Measurements from ENCODE around the gene SUFU.
"Not testable (repeated sequence)": the region's sequence is repeated elsewhere in the genome, so short reads cannot be mapped to it uniquely, and the experiment has no call there.

SUFU gene

GRCh38 chr10:102503264-102504178, at the start of gene SUFU:
Gene SUFU (plus strand): TSS chr10:102503972. CDS start chr10:102504153, 181 bp downstream.
- peak; percentile 97 to 99 (median 97) for DNase-seq (ENCODE audit: low read depth in 3 of 3)

DNA sequence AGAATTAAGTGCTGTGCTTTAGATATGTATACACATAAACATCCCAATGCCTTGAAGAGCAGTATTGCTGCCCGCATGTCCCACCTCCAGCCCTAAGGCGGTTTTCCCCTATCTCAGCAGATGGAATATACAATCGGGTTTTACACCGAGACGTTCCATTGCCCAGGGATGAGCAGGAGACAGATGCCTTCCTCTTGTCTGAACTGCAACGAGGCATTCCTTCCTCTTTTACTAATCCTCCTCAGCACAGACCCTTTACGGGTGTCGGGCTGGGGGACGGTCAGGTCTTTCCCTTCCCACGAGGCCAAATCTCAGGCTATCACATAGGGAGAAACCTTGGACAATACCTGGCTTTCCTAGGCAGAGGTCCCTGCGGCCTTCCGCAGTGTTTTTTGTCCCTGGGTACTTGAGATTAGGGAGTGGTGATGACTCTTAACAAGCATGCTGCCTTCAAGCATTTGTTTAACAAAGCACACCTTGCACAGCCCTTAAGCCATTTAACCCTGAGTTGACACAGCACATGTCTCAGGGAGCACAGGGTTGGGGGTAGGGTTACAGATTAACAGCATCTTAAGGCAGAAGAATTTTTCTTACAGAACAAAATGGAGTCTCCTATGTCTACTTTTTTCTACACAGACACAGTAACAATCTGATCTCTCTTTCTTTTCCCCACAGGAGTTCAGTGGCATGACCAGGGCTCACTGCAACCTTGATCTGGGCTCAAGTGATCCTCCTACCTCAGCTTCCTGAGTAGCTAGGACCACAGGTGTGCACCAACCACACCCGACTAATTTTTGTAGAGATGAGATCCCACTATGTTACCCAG, 48.9 kb upstream of the SUFU start:
- DNase-seq (ENCODE audit: low read depth in 3 of 3), result not testable (repeated sequence)

- no peak for DNase-seq (ENCODE audit: low read depth in 3 of 3)
These were observed 47.8 kb upstream of the SUFU start for GRCh38 chr10:102455893-102456471.

GRCh38 chr10:102457591-102458150, 46.1 kb upstream of the SUFU start:
- DNase-seq (ENCODE audit: low read depth in 3 of 3), result no peak

- no peak for DNase-seq (ENCODE audit: low read depth in 3 of 3)
These were observed 45.1 kb upstream of the SUFU start for GRCh38 chr10:102458656-102459055.

DNA sequence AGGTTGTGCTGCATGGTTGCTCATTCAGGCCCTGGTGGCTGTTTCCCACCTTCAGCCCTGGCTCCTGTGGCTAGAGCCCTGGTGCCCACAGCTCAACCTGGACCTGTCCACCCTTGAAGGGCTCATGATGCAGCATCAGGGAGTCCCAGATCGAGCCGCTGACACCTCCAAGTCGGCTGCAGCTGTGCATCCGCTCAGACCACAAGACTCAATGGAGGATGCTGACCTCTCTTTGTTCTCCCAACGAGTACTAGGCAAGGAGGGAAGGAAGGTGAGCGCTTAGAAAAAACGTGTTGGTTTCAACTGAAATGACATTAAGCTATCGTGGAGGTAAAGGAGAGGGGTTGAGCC, 43.0 kb upstream of the SUFU start:
- no peak for DNase-seq (ENCODE audit: low read depth in 3 of 3)

DNA sequence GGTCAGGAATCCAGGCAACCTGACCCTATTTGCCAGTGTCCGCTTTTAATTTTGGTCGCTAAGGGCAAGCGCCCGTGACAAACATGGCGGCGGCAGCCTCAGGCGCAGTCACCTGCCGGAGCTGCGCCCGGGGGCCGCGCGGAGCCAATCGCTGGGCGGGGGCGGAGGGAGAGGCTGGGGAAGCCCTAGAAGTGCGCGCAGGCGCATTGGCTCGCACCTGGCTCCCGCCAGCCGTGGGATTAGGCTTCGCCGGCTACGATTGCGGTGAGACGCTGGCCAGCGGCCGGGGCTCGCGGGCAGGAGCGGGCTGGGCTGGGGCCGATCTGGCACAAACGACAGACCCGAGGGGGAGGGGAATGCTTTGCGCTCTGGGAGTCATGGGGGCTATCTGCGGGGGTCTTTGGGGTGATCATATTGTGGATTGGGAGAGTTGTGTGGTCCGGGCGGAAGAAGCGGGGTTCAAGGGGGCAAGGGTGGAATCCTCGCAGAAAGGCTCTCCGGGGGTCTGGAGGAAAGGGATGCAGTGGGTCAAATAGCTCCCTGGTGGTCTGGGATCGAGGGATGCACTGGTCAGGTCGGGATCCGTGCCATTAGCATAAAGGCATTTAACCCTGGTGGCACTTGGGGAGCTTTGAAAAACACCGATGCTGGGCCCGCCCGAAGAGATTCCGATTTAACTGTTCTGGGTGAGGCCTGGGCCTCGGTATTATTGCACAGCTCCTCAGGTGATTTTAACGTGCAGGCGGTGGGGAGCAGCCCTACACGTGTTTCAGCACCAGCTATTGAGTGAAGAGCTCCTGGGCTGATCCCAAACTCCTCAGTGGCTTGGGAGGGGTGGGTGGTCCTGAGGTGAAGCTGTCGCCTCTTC, 42.4 kb upstream of the SUFU start:
- peak; percentile 84 to 94 (median 89) for DNase-seq (ENCODE audit: low read depth in 3 of 3)

DNA sequence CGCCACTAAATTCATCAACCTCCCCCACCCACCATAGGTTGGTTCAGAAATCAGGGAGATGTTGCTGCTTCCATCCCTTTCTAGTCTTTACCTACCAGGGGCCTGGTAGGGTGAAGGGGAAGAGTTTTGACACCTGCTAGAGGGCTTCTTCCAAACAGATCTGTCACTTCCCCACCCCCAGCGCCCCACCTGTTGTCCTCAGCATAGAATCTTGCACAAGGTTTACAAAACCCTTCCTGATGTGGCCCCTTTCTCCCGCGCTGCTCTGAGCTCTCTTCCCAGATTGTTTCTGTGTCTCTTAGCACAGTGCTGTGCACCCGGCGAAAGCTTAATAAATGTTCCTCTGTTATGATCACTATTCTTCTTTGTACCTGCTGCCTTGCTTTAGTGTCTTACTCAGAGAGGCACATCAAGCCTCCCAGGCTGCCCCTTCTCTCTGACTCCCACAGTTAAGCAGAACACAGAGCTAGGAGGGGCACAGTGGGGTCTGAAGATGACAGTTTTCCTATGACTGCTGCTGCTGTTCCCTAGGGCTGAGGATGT, 41.2 kb upstream of the SUFU start:
- no peak for DNase-seq (ENCODE audit: low read depth in 3 of 3)

GRCh38 chr10:102463983-102464382, 39.8 kb upstream of the SUFU start:
- DNase-seq (ENCODE audit: low read depth in 3 of 3), result no peak

GRCh38 chr10:102465466-102465865, 38.3 kb upstream of the SUFU start:
- no peak for DNase-seq (ENCODE audit: low read depth in 3 of 3)

- DNase-seq (ENCODE audit: low read depth in 3 of 3), result no peak
These were observed 36.5 kb upstream of the SUFU start for GRCh38 chr10:102467318-102467717.

GRCh38 chr10:102467971-102468438, 35.8 kb upstream of the SUFU start:
- no peak for DNase-seq (ENCODE audit: low read depth in 3 of 3)

GRCh38 chr10:102468683-102469082, 35.1 kb upstream of the SUFU start:
- no peak for DNase-seq (ENCODE audit: low read depth in 3 of 3)

- no peak for DNase-seq (ENCODE audit: low read depth in 3 of 3)
These were observed 32.9 kb upstream of the SUFU start for GRCh38 chr10:102470579-102471546.

GRCh38 chr10:102473445-102474331, 30.1 kb upstream of the SUFU start:
- no peak for DNase-seq (ENCODE audit: low read depth in 3 of 3)

DNA sequence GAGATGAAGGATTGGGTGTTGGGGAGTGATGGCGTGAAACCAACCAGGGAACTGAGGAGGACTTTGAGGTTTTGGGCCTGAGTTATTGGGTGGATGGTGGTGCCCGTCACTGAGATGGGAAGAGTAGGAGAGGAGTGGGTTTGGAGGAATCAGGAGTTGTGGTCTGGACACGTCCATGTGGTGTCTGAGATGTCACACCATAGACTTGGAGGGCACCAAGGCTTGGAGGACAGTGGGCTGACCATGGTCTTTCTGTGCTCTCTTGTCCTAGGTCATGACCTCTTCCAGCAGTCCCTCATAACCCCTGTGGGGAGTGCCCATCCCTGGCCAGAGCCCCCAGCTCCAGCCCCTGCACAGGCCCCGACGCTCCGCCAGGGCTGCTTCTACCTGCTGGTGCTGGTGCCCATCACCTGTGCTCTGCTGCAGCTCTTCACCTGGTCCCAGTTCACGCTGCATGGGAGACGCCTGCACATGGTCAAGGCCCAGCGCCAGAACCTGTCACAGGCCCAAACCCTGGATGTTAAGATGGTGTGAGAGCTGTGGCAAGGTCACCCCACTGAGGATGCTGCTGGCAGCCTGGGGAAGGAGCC, 28.2 kb upstream of the SUFU start:
- no peak for DNase-seq (ENCODE audit: low read depth in 3 of 3)

GRCh38 chr10:102476466-102477141, 27.2 kb upstream of the SUFU start:
- no peak for DNase-seq (ENCODE audit: low read depth in 3 of 3)
